OCI-LY1 (cell line): Measurements from ENCODE around the gene PDK1.

Experiments
- H2AFZ ChIP-seq: fragments of 200-600 bp; sonication (generic), shearing (Covaris generic); 2 replicates; pipeline ENCODE4 v1.6.0; 2014; ENCODE audit warnings: antibody characterized with exemption, mild to moderate bottlenecking, low read length
- H3F3A ChIP-seq: fragments of 200-600 bp; sonication (generic), shearing (Covaris generic); 2 replicates; pipeline ENCODE4 v1.6.0; 2014; ENCODE audit warnings: mild to moderate bottlenecking, antibody characterized with exemption, low read length, moderate library complexity; ENCODE audit not compliant: insufficient read depth
- H3K27ac ChIP-seq: fragments of 200-600 bp; sonication (generic); 2 replicates; pipeline ENCODE4 v1.5.1; 2014; ENCODE audit warnings: low read length, mixed run types, mild to moderate bottlenecking, low read depth; ENCODE audit not compliant: poor library complexity, severe bottlenecking
- H3K27me3 ChIP-seq: fragments of 200-600 bp; sonication (generic); 2 replicates; pipeline ENCODE4 v1.6.0; 2014; ENCODE audit warnings: antibody characterized with exemption, mild to moderate bottlenecking, low read length, moderate library complexity; ENCODE audit not compliant: insufficient read depth
- H3K36me3 ChIP-seq: fragments of 200-600 bp; sonication (generic); 2 replicates; pipeline ENCODE4 v1.6.1; 2014; ENCODE audit warnings: mild to moderate bottlenecking, antibody characterized with exemption, low read length, moderate library complexity, mixed read lengths; ENCODE audit not compliant: insufficient read depth
- H3K4me1 ChIP-seq: fragments of 200-600 bp; sonication (generic); 2 replicates; pipeline ENCODE4 v1.5.1; 2014; ENCODE audit warnings: mild to moderate bottlenecking, low read length, moderate library complexity; ENCODE audit not compliant: insufficient read depth, severe bottlenecking
- H3K4me2 ChIP-seq: fragments of 200-600 bp; sonication (generic), shearing (Covaris generic); 2 replicates; pipeline ENCODE4 v1.6.1; 2014; ENCODE audit warnings: low read length
- H3K4me3 ChIP-seq: fragments of 200-600 bp; sonication (generic); 2 replicates; pipeline ENCODE4 v1.5.1; 2014; ENCODE audit warnings: low read length, low read depth, mild to moderate bottlenecking, mixed read lengths; ENCODE audit not compliant: poor library complexity, severe bottlenecking
- H3K79me2 ChIP-seq: fragments of 200-600 bp; shearing (Covaris generic); 2 replicates; pipeline ENCODE4 v1.6.1; 2016; ENCODE audit warnings: mixed run types, low read length, mixed read lengths; ENCODE audit not compliant: insufficient read depth
- H3K9ac ChIP-seq: fragments of 200-600 bp; sonication (generic), shearing (Covaris generic); 2 replicates; pipeline ENCODE4 v1.6.1; 2014; ENCODE audit warnings: mild to moderate bottlenecking, low read length, mixed read lengths
- H3K9me2 ChIP-seq: fragments of 200-600 bp; sonication (generic), shearing (Covaris generic); 2 replicates; pipeline ENCODE4 v1.6.1; 2014; ENCODE audit warnings: low read depth, mild to moderate bottlenecking, low read length, mixed read lengths
- H3K9me3 ChIP-seq: fragments of 200-600 bp; shearing (Covaris generic); 2 replicates; pipeline ENCODE4 v1.6.1; 2014; ENCODE audit warnings: low read length, mixed read lengths
- H4K20me1 ChIP-seq: fragments of 200-600 bp; sonication (generic), shearing (Covaris generic); 2 replicates; pipeline ENCODE4 v1.6.0; 2016; ENCODE audit warnings: mild to moderate bottlenecking, low read length; ENCODE audit not compliant: insufficient read depth
- CTCF ChIP-seq: fragments of 200-600 bp; sonication (generic), shearing (Covaris generic); IDR thresholded peaks from 2 replicates; pipeline ENCODE4 v1.5.1; 2017; ENCODE audit warnings: mild to moderate bottlenecking, antibody characterized with exemption, low read length, moderate library complexity, mixed read lengths
- EZH2 ChIP-seq: fragments of 200-600 bp; sonication (generic), shearing (Covaris generic); IDR thresholded peaks from 2 replicates; pipeline ENCODE4 v1.8.0; 2017; ENCODE audit warnings: borderline replicate concordance, mixed run types, mild to moderate bottlenecking, antibody characterized with exemption, low read length, moderate library complexity, mixed read lengths

PDK1 gene

GRCh38 chr2:172551271-172551670 is 4.6 kb upstream of the PDK1 start:
- Histone ChIP-seq H3K9me3 (peaks cover 8% of the 10 kb centered on the region; the same call in 1 of the 2 replicates), H3K36me3 (peaks cover 19% of the 10 kb centered on the region), H3K9ac (no peak overlapping the region), H4K20me1 (no peaks in the 10 kb centered on the region), H3K27me3 (no peaks in the 10 kb centered on the region), H3K27ac (no peak overlapping the region), H3K9me2 (no peaks in the 10 kb centered on the region), H3K79me2 (no peaks in the 10 kb centered on the region), H3F3A (no peaks in the 10 kb centered on the region), H3K4me3 (no peak overlapping the region), H2AFZ (no peak overlapping the region), H3K4me1 (peaks cover 14% of the 10 kb centered on the region), H3K4me2 (no peak overlapping the region)
- TF ChIP-seq CTCF (no peak), EZH2 (no peak)

- no peak overlapping the region for H3K4me2 ChIP-seq
- H3K9me3 ChIP-seq: 0 out of 2 replicates have a peak, but pooled peaks cover 5% of the 10 kb centered on the region
- no peak overlapping the region for H3K27ac ChIP-seq
- H3K4me1 ChIP-seq: peaks cover 25% of the 10 kb centered on the region
- no peaks in the 10 kb centered on the region for H3K9me2 ChIP-seq
- H3K79me2 ChIP-seq: peaks cover 13% of the 10 kb centered on the region
- H3K27me3 ChIP-seq: no peaks in the 10 kb centered on the region
- no peak overlapping the region for H3K4me3 ChIP-seq
- no peaks in the 10 kb centered on the region for H3F3A ChIP-seq
- no peaks in the 10 kb centered on the region for H4K20me1 ChIP-seq
- no peak for TF ChIP-seq CTCF
- no peak for TF ChIP-seq EZH2
- H2AFZ ChIP-seq: no peak overlapping the region
- peaks cover 19% of the 10 kb centered on the region for H3K36me3 ChIP-seq
- H3K9ac ChIP-seq: no peak overlapping the region
Measured at GRCh38 chr2:172552547-172553291, 3.2 kb upstream of the PDK1 start.

GRCh38 chr2:172554352-172555271 is 1.3 kb upstream of the PDK1 start:
- TF ChIP-seq CTCF: no peak
- TF ChIP-seq EZH2: no peak
- no peaks in the 10 kb centered on the region for H3K9me3 ChIP-seq
- peak overlapping the region; percentile 78 for H3K4me2 ChIP-seq
- peaks cover 10% of the 10 kb centered on the region for H3K36me3 ChIP-seq
- peak overlapping the region; percentile 77 for H3K4me3 ChIP-seq
- peak overlapping the region; percentile 55 for H3K27ac ChIP-seq
- peaks cover 36% of the 10 kb centered on the region for H3K4me1 ChIP-seq
- peaks cover 22% of the 10 kb centered on the region for H3K79me2 ChIP-seq
- H3K9me2 ChIP-seq: no peaks in the 10 kb centered on the region
- no peak overlapping the region for H2AFZ ChIP-seq
- no peaks in the 10 kb centered on the region for H4K20me1 ChIP-seq
- H3K9ac ChIP-seq: peak overlapping the region; percentile 71
- no peaks in the 10 kb centered on the region for H3F3A ChIP-seq
- H3K27me3 ChIP-seq: no peaks in the 10 kb centered on the region
